Measurements from ENCODE around the gene PPP2R2C.

PPP2R2C gene

DNA sequence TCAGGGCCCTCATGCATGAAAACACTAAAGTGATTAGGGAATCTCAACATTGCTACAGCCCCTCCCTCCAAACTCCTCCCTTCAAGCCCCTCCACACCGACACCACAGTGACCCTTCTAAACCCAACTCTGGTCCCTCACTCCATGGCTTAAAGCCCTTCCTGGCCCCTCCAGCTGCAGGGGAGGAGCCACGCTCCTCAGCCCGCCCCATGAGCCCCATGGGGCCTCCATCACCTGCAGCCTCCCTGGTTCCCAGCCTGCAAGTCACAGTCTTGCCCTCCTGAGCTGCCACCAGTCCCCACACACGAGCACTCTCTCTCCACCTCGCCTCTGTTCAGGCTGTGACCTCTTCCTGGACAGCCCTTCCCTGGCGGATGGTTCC, 31.2 kb downstream of the PPP2R2C start:
- H3K4me3 ChIP-seq (replicated peaks; ENCODE audit: low read depth, low read length): no peak overlapping the region
- no peak for DNase-seq (ENCODE audit: extremely low read depth, low read depth)

GRCh38 chr4:6440506-6441201, 31.8 kb downstream of the PPP2R2C start:
- DNase-seq (ENCODE audit: extremely low read depth, low read depth): no peak
- no peak overlapping the region for H3K4me3 ChIP-seq (replicated peaks; ENCODE audit: low read depth, low read length)
- TF ChIP-seq, protein P1, sequence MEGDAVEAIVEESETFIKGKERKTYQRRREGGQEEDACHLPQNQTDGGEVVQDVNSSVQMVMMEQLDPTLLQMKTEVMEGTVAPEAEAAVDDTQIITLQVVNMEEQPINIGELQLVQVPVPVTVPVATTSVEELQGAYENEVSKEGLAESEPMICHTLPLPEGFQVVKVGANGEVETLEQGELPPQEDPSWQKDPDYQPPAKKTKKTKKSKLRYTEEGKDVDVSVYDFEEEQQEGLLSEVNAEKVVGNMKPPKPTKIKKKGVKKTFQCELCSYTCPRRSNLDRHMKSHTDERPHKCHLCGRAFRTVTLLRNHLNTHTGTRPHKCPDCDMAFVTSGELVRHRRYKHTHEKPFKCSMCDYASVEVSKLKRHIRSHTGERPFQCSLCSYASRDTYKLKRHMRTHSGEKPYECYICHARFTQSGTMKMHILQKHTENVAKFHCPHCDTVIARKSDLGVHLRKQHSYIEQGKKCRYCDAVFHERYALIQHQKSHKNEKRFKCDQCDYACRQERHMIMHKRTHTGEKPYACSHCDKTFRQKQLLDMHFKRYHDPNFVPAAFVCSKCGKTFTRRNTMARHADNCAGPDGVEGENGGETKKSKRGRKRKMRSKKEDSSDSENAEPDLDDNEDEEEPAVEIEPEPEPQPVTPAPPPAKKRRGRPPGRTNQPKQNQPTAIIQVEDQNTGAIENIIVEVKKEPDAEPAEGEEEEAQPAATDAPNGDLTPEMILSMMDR (IDR thresholded peaks at IDR 0.05; ENCODE audit: low read depth, low read length, missing control alignments): no peak

More for the DNA sequence above, 31.2 kb downstream of the PPP2R2C start:
- TF ChIP-seq, protein P1 (IDR thresholded peaks at IDR 0.05; ENCODE audit: low read depth, low read length, missing control alignments): no peak

DNA sequence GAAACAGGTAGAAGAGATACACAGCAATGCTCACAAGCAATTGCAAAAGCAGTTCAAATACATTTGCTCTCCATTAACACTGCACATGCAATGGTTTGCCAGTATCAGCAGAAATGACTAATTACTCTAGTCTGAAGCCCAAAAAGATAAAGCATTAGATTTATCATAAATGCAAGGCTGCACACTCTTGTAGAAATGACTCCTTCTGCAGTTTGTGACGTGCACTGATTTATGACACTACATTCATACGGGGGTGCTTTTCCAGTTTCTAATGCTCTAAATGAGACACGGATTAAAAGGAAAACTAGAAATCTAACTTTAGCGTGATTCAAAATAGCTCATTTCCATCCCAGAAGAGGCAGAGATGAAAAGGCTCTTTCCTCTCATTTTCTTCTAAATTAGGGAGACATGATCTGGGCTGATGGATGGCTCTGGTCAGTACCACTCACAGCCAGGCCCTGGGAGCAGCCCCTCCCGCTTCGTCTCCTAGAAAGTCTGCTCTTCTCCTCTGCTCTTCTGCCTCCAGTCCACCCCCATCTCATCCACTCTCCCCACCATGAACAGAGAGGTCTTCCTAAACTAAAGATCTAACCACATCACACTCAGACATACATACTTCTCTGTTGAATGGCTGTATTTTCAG, 33.2 kb downstream of the PPP2R2C start:
- no peak overlapping the region for H3K4me3 ChIP-seq (replicated peaks; ENCODE audit: low read depth, low read length)
- DNase-seq (ENCODE audit: extremely low read depth, low read depth): no peak
- TF ChIP-seq, protein P1 (IDR thresholded peaks at IDR 0.05; ENCODE audit: low read depth, low read length, missing control alignments): no peak

GRCh38 chr4:6437826-6438238, 34.6 kb downstream of the PPP2R2C start:
- H3K4me3 ChIP-seq (replicated peaks; ENCODE audit: low read depth, low read length): no peak overlapping the region
- no peak for DNase-seq (ENCODE audit: extremely low read depth, low read depth)
- TF ChIP-seq, protein P1 (IDR thresholded peaks at IDR 0.05; ENCODE audit: low read depth, low read length, missing control alignments): no peak

- DNase-seq (ENCODE audit: extremely low read depth, low read depth): no peak
- no peak overlapping the region for H3K4me3 ChIP-seq (replicated peaks; ENCODE audit: low read depth, low read length)
- TF ChIP-seq, protein P1 (IDR thresholded peaks at IDR 0.05; ENCODE audit: low read depth, low read length, missing control alignments): no peak
Observed at GRCh38 chr4:6435010-6435409, 37.4 kb downstream of the PPP2R2C start.

GRCh38 chr4:6430927-6431326, 41.5 kb downstream of the PPP2R2C start:
- H3K4me3 ChIP-seq (replicated peaks; ENCODE audit: low read depth, low read length): no peak overlapping the region
- DNase-seq (ENCODE audit: extremely low read depth, low read depth): no peak
- TF ChIP-seq, protein P1 (IDR thresholded peaks at IDR 0.05; ENCODE audit: low read depth, low read length, missing control alignments): no peak
